ENCODE results near the gene MARF1. TPM values are rescaled to one million over a fixed set of nuclear protein-coding genes. Genes with fewer than 3 reads are reported as not detected.

MARF1 gene
- total RNA-seq, 1 donor from 2014 or later: 51.4 TPM

Other genes starting within 250 kb of the MARF1 start
- gene MPV17L, start 247.4 kb downstream of the MARF1 start, total RNA-seq: 14.4 TPM
- 60.7 TPM for gene BMERB1, start 208.6 kb downstream of the MARF1 start, total RNA-seq
- 26.8 TPM for gene NDE1, start 7.1 kb upstream of the MARF1 start, total RNA-seq
- gene MYH11, start 213.9 kb upstream of the MARF1 start, total RNA-seq: 53.5 TPM
- gene CEP20, start 245.4 kb upstream of the MARF1 start, total RNA-seq: 31.4 TPM

All from mesenteric fat pad (tissue), 1 donor.